Activated T-cell treated with anti-CD3 and anti-CD28 coated beads for 24 hours (primary cell): Measurements from ENCODE around the gene KIAA1217.

Source experiments
- DNase-seq: peaks from one replicate; pipeline ENCODE4 v3.0.0-alpha.2; 2020; ENCODE audit warnings: low read depth

The KIAA1217 gene

DNA sequence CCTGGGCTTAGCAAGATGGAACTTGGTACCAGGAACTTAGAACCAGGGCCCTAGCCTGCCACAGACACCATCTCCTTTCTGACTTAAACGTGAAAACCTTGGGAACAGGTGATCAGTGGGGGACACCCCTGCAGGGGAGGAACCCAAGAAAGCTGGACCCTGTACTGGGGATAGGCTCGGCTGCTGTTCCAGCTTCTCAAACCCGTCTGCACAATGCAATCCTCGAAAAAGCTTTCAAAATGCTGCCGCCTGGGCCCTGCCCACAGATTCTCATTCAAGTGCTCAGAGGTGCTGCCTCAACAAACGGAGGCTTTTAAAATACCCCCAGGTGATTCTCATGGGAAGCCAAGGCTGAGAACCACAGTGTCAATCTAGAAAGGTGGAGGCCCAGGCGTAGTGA, 345.1 kb downstream of the KIAA1217 start:
- DNase-seq: no peak

DNA sequence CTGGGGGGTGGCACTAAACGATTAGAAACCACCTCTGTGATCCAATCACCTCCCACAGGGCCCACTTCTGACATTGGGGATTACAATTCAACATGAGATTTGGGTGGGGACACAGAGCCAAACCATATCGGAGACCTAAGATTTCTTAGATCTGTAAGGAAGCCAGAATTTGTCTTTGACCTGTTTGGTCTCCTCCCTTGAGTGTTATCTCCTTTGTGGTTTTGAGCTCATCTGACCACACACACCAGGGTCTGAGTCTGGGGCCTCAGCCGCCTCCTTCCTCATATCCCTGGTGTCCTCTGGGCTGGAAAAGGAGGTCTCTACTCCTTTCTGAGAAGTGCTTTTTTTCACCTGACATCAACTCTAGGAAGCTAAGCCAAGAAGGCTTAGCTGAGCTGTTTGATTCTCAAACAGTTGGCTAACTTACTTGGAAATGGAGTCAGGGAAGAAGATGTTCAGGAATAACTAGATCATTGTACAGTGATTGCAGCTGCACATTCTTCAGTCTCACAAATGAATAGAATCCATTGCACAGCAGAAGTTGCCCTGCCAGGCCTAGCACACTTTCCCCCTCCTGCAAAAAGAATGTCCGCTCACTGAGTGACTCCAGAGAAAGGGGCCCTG, 347.3 kb downstream of the KIAA1217 start:
- DNase-seq: no peak

DNA sequence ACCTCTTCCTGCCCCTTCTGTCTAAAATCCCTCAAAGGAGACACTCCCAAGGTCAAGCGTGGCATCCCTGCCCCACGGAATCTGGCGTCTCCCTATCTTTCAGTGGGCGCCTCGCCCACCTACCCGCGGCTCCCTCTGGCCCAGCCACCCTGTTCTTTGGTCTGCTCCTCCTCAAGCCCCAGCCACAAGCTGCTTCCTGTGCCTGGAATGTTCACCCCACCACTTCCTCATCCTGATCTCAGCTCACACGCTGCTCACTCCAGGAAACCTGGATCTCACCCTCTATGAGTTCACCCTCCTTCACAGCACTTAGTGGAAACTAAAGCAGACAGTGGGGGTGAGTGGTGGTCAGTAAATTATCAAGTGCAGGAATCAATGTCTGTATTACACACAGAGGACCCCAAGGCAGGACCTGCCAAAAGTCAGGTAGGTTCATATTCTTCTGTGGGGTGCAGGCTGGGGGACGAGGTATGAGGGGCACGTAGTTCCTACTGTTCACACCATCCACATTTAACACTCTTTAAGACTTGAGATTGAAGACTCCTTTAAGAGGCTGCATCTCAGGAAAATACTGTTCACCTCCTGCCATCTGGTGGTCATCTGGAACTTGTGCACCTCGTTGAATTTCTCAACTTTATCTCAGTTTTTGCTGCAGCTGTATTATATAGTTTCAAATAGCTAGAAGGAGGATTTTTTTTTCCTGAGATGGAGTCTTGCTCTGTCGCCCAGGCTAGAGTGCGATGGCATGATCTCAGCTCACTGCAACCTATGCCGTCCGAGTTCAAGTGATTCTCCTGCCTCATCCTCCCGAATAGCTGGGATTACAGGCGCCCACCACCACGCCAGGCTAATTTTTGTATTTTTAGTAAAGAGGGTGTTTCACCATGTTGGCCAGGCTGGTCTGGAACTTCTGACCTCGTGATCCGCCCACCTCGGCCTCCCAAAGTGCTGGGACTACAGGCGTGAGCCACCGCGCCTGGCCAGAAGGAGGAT, 348.1 kb downstream of the KIAA1217 start:
- DNase-seq: no peak

DNA sequence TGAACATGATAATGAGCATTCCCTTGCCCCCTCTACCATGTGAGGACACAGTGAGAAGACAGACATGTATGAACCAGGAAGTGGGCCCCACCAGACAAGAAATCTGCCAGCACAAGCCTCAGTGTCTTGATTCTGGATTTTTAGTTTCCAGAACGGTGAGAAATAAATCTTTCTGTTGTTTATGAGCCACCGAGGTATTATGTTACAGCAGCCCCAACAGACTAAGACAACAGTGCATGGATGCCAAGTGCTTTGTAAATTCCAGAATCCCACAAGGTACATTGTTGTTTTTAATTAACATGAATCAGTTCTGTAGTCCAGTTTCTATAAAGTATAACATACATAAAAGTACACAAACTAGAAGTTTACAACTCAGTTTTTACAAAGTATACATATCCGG, 352.5 kb downstream of the KIAA1217 start:
- no peak for DNase-seq

DNA sequence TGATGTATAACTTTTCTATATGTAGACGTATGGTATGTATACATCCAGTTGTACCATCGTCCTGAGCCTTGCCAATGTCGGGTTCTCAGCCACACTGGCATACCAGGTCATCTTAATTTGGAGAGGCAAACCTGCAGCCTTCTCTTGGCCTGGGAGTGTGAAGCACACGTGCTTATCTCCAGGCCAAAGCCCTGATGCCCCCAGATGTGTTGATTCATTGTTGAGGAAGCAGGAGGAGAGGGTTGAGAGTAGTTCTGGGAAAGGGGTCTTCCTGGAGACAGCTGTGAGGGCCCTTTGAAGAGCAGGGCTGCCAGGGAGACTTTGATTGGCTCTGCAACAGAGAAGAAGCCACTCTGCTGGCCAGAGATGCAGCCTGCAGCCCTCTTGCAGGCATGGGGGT, 359.1 kb downstream of the KIAA1217 start:
- no peak for DNase-seq

DNA sequence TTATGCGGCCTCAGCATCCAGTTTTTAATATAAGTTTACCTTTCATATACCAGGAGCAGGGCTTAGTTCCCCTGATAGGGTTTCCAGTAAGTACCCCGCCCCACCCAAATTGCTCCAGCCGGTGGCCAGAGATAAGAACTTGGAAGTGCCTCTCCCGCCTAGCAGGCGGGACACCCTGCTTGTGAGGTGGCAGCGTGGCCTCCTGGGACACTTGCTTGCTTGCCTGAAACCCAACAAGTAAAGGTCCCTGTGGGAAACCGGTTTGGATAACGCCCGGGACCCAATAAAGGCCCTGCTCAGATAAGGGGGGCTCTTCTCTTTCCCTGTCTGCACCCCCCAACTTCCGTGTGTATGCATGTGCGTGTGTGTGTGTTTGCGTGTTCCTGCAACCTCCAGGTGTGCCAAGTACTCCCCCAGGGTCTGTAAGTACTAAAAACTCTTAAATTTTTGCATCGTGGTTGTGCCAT, 360.4 kb downstream of the KIAA1217 start:
- no peak for DNase-seq

DNA sequence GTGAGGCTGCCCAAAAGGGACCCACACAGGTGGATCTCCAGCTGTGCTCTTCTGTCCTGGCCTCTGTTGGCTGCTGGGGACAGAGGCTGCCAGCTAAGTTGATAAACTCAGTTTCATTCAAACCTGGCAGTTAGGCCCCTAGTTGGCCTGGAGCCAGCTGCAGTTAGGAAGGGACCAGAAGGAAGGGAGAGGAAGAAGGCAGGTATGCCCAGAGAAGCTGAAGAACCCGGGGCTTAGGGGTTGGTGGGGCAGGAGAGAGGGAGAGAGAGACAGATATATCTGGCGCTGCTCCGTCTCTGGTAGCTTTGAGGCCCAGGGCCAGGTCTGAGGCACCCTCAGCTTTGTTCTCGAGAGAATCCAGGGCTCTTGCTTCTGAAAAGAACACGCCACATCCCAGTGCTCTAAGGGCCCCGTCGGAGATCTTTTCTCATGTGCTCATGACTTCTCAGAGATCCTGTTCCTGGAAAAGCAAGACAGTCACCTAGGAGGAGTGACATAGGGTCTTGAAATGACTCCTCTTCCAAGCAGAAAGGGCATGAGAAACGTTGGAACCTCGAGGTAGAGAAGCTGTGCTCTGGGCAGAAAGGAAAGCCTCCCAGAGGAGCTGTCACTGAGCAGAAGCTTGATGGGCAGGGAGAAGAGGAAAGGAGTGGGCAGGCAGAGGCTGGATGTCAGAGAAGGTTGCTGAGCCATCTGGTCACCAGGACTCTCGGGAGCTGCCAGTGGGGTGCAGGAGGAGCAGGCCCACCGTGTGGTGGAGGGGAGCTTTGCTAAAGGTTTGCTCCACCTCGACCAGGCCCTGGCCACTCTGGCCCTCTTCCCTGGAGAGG, 361.1 kb downstream of the KIAA1217 start:
- DNase-seq: no peak

DNA sequence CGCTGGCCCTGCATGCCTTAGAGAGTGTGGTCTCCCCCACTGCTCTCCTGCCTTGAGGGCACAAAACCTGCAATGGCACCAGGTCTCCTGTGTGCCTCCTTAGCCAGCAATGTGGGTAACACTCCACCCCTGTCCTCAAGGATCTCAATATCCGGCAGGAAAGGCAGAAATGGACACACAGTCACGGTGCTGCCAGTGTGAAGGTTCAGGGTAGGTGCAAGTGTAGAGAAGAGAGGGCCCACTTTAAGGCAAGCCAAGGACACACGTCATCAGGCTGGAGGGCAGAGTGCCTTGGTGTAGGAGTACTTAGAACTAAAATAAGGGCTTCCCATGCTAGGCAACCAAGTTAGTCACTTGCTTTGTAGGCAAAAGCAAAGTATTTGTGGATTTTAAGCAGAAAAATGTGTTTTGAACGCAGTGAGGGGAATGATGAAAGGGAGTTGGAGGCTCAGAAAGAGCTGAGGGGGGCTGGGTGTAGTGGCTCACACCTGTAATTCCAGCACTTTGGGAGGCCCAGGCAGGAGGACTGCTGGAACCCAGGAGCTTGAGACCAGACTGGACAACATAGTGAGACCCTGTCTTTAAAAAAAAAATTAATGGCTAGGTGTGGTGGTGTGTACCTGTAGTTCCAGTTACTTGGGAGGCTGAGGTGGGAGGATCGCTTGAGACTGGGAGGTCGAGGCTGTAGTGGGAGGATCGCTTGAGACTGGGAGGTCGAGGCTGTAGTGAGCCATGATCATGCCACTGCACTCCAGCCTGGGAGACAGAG, 361.9 kb downstream of the KIAA1217 start:
- DNase-seq: no peak

DNA sequence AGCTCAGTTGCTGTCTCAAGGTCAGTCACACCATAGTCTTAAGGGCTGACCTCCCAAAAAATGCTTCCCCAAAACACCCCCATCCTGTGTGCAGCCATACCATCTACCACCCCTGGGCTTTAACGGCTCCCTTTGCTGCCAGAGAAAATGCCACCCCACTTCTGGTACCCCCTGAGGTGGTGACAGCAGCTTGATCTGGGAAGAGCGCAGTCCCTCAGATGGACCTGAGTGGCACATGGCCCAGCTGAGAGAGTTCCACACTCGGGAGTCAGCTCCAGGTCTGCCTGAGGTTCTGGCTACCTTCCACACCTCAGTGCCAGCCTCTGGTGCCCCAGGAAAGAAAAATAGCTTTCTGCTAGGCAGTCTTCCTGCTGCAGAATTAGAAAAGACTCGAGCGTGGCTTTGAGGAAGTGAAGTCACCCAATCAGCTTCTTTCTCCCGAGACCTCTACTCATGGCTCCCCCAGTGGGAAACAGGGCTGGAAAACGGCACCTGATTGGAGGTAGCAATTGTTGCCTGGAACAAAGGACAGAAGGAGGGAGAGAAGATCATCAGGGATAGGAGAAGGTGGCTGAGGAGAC, 363.0 kb downstream of the KIAA1217 start:
- DNase-seq: no peak

DNA sequence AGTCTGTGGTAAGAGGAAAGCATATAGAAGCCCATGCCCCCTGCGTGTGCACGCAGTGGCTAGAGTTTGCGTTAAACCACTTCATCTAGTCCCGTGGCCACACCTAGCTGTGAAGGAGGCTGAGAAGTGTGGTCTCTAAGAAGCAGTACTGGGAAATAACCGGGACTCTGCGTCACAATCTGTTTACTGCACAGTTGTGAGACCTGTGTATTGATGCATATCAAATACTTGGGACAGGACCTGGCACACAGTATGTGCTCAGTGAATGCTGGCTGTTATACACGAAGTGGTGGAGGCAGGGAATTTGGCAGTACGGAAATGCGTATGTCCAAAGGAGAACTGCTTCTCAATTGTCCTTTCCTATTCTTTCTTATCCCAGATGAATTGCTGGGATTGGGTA, 365.2 kb downstream of the KIAA1217 start:
- no peak for DNase-seq

DNA sequence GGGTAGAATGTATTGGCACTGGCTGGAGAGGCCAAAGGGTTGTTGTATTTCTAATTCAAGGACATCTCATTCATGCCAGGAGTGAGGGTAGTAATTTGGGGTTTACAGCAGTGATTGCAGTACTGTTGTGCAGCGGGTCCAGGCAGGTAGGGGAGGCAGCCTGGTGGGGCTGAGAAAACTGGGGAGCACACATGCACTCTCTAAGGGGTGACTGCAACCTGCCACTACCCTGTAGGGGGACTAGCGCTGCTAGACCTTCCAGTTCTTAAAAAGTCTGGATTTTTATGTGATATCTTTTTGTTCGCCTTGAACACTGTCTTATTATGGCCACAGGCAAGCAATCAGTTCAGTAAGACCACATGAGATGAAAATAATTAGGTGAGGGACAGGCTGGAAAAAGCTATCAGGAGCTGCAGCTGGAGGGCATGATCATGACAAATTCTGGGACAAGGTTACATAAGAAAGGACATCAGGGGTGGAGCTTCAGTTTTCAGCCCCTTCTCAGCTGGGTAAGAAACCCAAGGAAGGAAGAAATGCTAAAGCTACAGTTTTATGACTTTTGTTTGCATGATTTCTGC, 365.7 kb downstream of the KIAA1217 start:
- no peak for DNase-seq

DNA sequence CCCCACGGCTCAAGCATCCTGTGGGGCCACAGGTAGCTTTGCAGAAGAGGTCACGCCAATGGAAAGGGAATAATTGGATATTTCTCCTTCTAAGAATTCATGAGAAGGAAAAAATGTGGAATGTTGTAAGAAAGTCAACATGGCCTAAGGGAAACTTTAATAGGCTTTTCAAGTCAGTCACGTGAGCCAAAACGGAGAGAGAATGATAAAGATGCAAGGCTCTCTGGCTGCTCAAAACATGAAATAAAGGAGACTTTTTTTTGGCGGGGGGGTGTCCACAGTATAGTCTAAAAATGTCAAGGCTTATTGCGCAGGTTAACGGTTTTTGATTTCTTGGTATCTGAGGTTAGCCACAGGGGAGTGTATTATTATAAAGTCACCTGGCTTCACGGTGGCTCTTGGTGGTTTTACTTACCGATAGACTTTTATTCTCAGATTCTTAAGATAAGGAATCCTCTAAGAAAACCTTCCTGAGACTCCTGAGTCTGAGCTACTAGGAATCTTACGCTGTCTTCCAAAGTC, 366.6 kb downstream of the KIAA1217 start:
- no peak for DNase-seq

DNA sequence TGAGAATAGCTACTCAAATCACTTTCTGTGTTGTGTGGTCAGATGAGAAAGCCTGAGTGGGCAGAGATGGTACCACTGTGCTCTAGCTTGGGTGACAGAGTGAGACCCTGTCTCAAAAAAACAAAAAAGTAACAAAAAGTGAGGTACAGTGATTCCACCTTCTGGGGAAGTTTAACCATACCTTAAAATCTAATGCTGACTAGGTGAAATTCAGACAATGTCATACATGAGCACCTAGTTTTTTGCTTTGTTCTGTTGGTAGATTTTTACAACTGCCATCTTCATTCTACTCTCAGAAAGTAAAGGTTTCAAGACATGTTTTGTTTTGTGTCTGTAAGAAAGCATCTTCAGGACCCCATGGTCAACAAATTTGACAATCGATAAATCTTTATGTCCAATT, 370.5 kb downstream of the KIAA1217 start:
- DNase-seq: no peak

DNA sequence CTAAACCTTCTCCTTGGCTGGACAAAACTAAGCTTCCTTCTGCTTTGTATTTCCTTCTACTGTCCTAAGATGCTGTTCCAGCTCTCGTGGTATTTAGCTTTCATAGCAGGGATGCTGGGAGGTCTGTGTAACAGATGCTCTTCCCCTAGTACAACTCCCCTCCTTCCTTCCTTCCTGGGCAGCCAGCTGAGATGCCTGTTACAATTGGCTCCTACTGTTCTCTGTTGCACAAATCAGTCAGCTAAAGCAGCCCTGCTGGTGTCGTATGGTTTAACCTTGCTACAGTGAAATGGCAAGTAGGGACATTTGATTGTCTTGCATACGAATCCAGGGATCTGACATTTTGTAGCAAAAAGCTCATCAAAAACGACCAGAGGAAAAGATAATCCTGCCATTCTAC, 371.0 kb downstream of the KIAA1217 start:
- no peak for DNase-seq

DNA sequence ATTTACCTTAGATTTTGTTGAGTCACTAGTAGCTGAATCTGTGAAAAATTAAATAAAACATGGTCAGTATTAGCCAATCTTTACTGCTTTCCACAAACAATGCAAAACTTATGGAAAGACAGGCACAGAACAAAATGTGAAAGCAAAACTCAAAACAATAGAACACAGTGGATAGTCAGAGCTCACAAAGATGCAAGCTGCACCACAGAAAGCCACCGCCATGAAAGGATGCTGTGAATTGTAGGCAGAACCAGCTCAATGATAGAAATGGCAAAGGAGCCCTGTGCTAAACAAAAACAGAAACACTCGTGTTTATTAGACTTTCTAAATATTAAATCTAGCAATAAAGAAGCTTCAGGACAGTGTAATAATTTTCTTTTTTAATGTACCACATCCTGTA, 380.3 kb downstream of the KIAA1217 start:
- DNase-seq: no peak

DNA sequence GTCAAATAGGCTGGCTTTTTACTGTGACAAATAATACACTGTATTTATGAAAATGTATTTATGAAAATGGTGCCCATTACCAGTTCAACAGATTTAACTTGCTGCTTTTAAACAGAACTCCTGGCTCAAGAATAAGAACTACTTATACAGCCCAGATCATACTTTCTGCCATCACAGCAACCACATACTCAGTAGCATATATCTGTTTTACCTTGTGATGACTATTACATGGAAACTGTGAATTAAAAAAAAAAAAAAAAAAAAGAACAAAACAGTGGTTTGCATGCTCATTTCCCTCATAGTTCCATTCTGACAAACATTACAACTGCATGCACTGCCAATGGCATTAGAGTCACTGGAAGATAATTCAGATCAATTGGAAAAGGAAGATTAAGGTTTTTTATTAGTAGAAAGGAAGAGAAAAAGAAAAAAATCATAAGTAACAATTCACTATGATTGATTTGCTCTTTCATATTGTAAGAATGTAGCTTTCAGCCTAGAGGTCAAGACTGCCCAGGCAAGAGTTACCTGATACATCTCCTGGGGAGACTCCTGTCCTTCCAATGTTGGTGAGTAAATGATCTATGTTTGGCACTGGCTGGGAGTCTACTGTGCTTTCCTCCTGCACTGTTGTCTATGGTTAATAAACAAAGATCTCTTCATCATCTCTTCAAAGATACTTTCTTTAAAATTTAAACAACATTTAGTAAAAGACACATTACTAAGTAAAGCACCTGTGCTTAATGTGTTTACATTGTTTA, 381.9 kb downstream of the KIAA1217 start:
- no peak for DNase-seq

DNA sequence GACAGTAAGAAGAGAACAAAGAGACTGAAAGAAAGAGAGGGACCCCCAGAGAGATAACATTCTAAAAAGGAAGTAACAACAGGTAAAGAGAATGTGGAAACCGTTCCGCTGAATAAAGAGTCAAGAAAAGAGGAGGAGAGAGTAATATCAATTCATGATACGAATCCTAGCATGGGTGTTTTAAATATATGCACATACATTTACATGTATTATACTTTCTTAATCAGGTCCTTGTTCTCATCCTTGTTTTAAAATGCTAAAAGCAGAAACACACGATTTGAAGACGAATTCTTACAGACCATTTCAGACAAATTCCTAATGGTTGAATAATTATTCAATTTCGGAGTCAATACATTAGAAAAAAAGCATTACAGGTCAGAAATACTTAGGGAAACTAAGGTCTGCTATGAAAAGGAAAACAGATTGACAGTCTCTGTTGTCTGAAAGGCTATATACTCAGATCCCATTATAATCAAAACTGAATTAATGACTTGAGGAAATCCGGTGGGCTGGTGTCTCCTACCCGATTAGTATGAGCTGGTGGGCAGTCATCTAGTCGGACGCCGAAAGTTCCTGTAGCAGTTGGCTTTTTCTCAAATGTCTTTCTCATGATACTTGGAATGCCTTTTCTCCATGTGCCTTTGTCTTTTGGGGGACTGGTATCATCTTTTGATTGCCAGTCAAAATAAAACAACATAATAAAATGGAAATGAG, 387.4 kb downstream of the KIAA1217 start:
- no peak for DNase-seq

DNA sequence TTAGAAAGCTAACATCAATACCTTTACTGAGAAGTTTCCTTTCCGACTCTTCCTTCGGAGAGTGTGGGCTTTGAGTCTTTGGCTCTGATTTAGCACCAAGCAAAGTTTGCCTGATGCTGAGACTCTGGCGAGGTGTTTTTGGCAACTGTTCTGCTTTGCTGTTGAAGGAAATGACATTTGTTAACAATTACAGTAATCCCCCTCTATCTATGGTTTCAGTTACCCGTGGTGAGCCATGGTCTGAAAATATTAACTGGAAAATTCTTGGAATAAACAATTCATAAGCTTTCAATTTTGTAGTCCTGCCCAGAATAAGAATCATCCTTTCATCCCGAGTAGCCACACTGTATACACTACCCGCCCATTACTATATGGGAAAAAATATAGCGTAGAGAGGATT, 388.5 kb downstream of the KIAA1217 start:
- no peak for DNase-seq
